ENCODE data around the gene SLC1A4. TPM values are rescaled to one million over a fixed set of nuclear protein-coding genes. Genes with fewer than 3 reads are reported as not detected.

Gene SLC1A4
- total RNA-seq, 2 donors from 2014 or later, result 21.2 to 33.2 TPM

- WGBS, result 94% methylated on average over 7 of the region's 7 CpGs
- H3K36me3 ChIP-seq, result no peaks in the 10 kb centered on the region
- no peaks in the 10 kb centered on the region for H3K9me3 ChIP-seq
- DNase-seq (ENCODE audit: low spot score), result no peak
- no peaks in the 10 kb centered on the region for H3K27me3 ChIP-seq (replicated peaks; ENCODE audit: insufficient read depth)
- H3K27ac ChIP-seq, result no peak overlapping the region
- TF ChIP-seq POLR2AphosphoS5 (IDR thresholded peaks at IDR 0.05) (no peak), POLR2A (IDR thresholded peaks at IDR 0.05) (no peak), CTCF (IDR thresholded peaks at IDR 0.05) (no peak)
- no peak overlapping the region for H3K4me3 ChIP-seq
- no peaks in the 10 kb centered on the region for H3K4me1 ChIP-seq (replicated peaks)
- intact Hi-C loops (cut with DNase I), result loop anchor here (5.0 kb wide), 1 partner anchor 142 kb away; no protein-coding TSS in a partner anchor
These were observed 3.8 kb upstream of the SLC1A4 start for GRCh38 chr2:64985447-64985846.

- 32% methylated on average over 6 of the region's 6 CpGs for WGBS
- peak overlapping the region; percentile 65 to 68 for H3K4me3 ChIP-seq
- no peaks in the 10 kb centered on the region for H3K36me3 ChIP-seq
- no peaks in the 10 kb centered on the region for H3K9me3 ChIP-seq
- H3K27ac ChIP-seq, result peak overlapping the region; percentile 93 to 94
- H3K4me1 ChIP-seq (replicated peaks), result no peaks in the 10 kb centered on the region
- no peaks in the 10 kb centered on the region for H3K27me3 ChIP-seq (replicated peaks; ENCODE audit: insufficient read depth)
- DNase-seq (ENCODE audit: low spot score), result no peak
- intact Hi-C loops (cut with DNase I), result loop anchor here (5.0 kb wide), 1 partner anchor 140 kb away; no protein-coding TSS in a partner anchor
- TF ChIP-seq CTCF (IDR thresholded peaks at IDR 0.05), result no peak
These were observed 1.9 kb upstream of the SLC1A4 start for GRCh38 chr2:64987001-64987955.

GRCh38 chr2:64987956-64988419 lies 1.2 kb upstream of the SLC1A4 start:
- TF ChIP-seq POLR2A (IDR thresholded peaks at IDR 0.05) (no peak), CTCF (IDR thresholded peaks at IDR 0.05) (no peak)
- no peaks in the 10 kb centered on the region for H3K36me3 ChIP-seq
- H3K27ac ChIP-seq, result peak overlapping the region; percentile 93 to 94
- no peak for DNase-seq (ENCODE audit: low spot score)
- H3K4me3 ChIP-seq, result peak overlapping the region; percentile 65 to 68
- intact Hi-C loops (cut with DNase I), result loop anchor here (5.0 kb wide), 1 partner anchor 139 kb away; no protein-coding TSS in a partner anchor
- H3K27me3 ChIP-seq (replicated peaks; ENCODE audit: insufficient read depth), result no peaks in the 10 kb centered on the region
- H3K9me3 ChIP-seq, result no peaks in the 10 kb centered on the region
- WGBS, result under 1% methylated on average over 12 of the region's 12 CpGs
- H3K4me1 ChIP-seq (replicated peaks), result no peaks in the 10 kb centered on the region

GRCh38 chr2:64988420-64989125 lies 626 bp upstream of the SLC1A4 start:
- TF ChIP-seq POLR2A (IDR thresholded peaks at IDR 0.05) (peak; percentile 37), CTCF (IDR thresholded peaks at IDR 0.05) (peak in 3 of 4 experiments; percentile 12 to 58 (median 54)), POLR2AphosphoS5 (IDR thresholded peaks at IDR 0.05) (no peak)
- no peaks in the 10 kb centered on the region for H3K27me3 ChIP-seq (replicated peaks; ENCODE audit: insufficient read depth)
- peak overlapping the region; percentile 93 to 94 for H3K27ac ChIP-seq
- WGBS, result under 1% methylated on average over 49 of the region's 65 CpGs
- H3K36me3 ChIP-seq, result no peaks in the 10 kb centered on the region
- H3K4me3 ChIP-seq, result peak overlapping the region; percentile 65 to 68
- H3K4me1 ChIP-seq (replicated peaks), result no peaks in the 10 kb centered on the region
- H3K9me3 ChIP-seq, result no peaks in the 10 kb centered on the region
- DNase-seq (ENCODE audit: low spot score), result peak; percentile 62
- intact Hi-C loops (cut with DNase I), result loop anchor here (5.0 kb wide), 1 partner anchor 139 kb away; no protein-coding TSS in a partner anchor

Measured in prostate gland (tissue), 2 donors.